Activated CD4-positive, alpha-beta T cell treated with anti-CD3 and anti-CD28 coated beads for 48 hours (primary cell): ENCODE results near the gene MPL.

Experiments
- DNase-seq: peaks from one replicate; pipeline ENCODE4 v3.0.0-alpha.2; 2020

The MPL gene

DNA sequence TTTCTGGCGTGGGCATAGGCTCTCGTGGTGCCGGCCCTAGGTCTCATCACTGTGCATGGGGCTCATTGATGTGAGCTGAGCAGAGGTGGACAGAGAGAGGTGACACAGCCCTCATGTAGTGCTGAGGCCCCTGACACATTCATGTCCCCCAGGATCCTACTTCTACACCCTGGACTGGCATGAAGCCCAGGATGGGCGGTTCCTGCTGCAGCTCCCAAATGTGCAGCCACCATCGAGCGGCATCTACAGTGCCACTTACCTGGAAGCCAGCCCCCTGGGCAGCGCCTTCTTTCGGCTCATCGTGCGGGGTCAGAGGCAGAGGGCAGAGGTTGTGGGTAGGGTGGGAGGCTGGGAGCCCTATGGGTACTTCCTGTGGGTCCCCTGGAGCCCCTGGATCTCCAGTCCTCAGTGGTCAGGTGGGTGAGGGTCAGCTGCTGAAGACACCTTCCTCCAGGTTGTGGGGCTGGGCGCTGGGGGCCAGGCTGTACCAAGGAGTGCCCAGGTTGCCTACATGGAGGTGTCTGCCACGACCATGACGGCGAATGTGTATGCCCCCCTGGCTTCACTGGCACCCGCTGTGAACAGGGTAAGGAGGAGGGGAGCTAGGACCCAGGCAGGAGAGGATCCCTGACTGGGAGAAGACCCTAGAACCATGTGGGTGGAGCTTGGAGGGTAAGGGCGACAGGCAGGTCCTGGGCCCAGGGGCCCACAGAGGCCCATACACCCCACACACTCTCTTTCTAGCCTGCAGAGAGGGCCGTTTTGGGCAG lies 30.7 kb upstream of the MPL start:
- DNase-seq: no peak

DNA sequence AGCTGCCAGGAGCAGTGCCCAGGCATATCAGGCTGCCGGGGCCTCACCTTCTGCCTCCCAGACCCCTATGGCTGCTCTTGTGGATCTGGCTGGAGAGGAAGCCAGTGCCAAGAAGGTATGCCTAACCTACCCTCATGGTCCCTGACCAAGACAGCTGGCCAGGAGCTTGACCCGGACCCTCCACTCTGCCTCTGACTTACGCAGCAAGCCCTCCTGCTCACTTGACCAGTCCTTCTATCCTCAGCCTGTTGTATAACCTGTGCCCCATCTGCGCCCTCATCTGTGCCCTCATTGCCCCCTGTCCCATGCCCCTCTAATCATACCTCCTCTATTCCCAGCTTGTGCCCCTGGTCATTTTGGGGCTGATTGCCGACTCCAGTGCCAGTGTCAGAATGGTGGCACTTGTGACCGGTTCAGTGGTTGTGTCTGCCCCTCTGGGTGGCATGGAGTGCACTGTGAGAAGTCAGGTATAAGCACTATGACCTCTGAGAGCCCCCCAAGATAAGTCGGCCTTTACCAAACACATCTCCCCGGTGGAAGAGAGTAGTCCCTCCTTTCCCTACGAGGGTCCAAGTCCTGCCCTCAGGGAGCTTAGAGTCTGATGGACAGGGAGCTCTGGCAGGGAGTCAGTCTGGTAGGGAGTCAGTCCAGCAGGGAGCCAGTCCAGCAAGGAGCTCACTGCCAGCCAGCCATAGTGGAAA lies 30.0 kb upstream of the MPL start:
- no peak for DNase-seq

GRCh38 chr1:43308635-43309404 lies 28.8 kb upstream of the MPL start:
- DNase-seq: no peak

DNA sequence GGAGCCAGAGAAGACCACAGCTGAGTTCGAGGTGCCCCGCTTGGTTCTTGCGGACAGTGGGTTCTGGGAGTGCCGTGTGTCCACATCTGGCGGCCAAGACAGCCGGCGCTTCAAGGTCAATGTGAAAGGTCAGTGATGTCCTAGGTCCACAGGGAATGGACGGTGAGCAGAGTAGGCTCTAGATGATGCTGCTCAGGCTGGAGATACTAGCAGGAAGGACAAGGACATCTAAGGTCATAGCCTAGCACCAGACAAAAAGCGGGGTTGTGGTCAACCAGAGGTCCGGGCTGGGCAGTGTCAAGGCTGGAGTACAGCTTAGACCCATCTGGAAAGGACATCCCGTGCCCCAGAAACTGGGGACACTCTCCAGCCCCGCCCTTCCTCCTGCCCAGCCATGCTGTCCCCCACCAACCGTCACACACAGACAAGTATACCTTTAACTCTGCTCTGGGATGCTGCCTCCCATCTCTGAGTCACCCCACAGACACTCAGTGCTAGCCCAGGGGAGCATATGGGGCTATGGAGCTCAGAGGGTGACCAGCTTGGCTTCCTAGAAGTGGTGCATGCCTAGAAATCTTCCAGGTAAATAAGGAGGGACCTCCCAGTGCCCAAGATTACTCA lies 28.1 kb upstream of the MPL start:
- no peak for DNase-seq

DNA sequence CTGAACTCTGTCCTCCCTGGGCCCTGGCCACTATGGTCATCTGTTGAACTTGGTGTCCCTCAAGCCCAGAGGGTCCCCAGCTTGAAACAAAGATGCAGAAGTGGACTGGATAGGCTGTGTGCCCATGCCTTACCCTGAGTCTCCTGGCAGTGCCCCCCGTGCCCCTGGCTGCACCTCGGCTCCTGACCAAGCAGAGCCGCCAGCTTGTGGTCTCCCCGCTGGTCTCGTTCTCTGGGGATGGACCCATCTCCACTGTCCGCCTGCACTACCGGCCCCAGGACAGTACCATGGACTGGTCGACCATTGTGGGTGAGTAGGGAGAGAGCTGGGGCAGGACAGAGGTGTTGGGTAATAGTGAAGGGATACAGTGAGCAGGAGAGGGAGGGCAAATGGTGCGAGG lies 26.1 kb upstream of the MPL start:
- DNase-seq: no peak

DNA sequence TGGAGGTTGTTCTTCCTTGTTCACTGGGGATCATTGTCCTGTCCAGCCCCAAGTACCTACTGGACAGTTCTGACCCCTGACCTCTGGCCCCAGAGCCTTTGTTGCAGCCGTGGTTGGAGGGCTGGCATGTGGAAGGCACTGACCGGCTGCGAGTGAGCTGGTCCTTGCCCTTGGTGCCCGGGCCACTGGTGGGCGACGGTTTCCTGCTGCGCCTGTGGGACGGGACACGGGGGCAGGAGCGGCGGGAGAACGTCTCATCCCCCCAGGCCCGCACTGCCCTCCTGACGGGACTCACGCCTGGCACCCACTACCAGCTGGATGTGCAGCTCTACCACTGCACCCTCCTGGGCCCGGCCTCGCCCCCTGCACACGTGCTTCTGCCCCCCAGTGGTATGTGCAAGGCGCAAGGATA lies 25.4 kb upstream of the MPL start:
- DNase-seq: no peak

DNA sequence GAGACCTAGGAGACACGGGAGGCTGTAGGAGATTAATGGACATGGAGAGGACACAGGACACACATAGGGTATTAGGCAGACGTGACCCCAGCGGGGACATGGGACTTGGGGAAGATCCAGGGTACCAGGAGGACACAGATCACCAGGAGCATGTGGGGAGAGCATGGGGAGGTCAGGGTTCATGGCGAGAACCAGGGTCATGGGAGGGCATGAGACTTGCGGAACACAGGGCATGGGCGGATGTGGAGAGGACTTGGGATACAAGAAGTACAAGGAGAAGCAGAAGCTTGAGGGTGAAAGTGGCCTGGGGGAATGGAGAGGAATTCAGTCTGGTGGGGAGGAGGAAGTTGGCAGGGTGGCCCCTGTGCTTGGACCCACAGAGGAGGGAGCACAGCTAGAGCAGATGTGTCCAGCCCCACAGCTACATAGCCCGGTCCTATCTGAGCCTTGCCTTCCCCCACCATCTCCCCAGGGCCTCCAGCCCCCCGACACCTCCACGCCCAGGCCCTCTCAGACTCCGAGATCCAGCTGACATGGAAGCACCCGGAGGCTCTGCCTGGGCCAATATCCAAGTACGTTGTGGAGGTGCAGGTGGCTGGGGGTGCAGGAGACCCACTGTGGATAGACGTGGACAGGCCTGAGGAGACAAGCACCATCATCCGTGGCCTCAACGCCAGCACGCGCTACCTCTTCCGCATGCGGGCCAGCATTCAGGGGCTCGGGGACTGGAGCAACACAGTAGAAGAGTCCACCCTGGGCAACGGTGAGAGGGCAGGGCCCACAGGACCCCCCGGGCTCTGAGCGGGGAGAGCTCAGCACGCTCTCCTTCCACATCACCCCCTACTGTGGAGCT lies 24.7 kb upstream of the MPL start:
- DNase-seq: no peak

- no peak for DNase-seq
Observed at GRCh38 chr1:43313771-43314170, 23.8 kb upstream of the MPL start.

DNA sequence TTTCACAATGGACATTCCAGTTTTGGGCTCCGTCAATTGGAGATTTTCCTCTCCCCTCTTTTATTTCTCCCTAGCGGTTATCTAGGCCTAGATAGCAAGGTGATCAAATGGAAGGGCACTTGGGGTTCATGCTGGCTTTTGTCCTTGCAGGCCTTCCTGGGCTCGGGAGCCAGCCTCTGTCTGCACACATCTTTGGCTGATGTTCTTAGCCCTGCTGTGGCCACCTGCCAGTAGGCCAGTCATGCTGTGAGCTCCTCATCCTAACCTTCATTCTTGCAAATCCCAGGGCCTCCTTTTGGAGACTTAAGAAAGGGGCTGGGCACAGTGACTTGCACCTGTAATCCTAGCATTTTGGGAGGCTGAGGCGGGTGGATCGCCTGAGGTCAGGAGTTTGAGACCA lies 23.4 kb upstream of the MPL start:
- no peak for DNase-seq

DNA sequence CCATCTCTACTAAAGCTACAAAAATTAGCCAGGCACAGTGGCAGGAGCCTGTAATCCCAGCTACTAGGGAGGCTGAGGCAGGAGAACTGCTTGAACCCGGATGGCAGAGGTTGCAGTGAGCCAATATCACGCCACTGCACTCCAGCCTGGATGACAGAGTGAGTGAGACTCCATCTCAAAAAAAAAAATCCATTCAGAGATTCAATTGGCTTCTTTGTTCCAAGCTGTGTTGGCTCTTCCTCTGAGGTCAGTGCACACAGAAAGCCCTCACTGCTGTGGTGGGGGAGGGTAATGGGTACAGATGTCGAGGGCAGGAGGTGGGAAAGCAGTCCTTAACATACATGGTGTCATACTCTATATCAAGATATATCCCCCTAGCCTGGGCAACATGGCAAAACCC lies 22.1 kb upstream of the MPL start:
- DNase-seq: no peak

- DNase-seq: no peak
Observed at GRCh38 chr1:43315963-43316737, 21.5 kb upstream of the MPL start.

- DNase-seq: no peak
Observed at GRCh38 chr1:43316738-43317520, 20.7 kb upstream of the MPL start.

GRCh38 chr1:43317817-43318471 lies 19.7 kb upstream of the MPL start:
- DNase-seq: no peak

DNA sequence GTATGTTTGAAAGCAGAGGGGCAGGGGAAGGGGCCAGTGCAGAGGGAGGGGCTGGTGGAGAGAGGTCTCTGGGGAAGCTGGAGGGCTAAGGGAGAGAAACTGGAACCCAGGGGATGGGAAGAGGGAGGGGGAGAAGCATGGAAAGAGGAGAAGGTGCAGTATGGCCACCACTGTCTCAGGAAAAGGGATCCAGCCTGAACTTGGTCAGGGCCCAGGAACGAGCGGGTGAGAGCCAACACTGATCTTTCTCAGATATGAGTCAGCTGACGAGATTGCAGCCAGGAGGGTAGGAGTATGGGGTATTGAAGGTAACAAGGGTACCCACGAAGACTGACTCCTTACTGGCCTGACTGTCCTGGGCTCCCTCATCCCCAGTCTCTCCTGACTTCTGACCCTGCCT lies 18.8 kb upstream of the MPL start:
- DNase-seq: no peak

- no peak for DNase-seq
Observed at GRCh38 chr1:43319288-43319687, 18.3 kb upstream of the MPL start.

- DNase-seq: no peak
Observed at GRCh38 chr1:43319766-43320165, 17.9 kb upstream of the MPL start.

- DNase-seq: no peak
Observed at GRCh38 chr1:43321331-43321891, 16.2 kb upstream of the MPL start.

GRCh38 chr1:43322506-43322905 lies 15.1 kb upstream of the MPL start:
- no peak for DNase-seq

DNA sequence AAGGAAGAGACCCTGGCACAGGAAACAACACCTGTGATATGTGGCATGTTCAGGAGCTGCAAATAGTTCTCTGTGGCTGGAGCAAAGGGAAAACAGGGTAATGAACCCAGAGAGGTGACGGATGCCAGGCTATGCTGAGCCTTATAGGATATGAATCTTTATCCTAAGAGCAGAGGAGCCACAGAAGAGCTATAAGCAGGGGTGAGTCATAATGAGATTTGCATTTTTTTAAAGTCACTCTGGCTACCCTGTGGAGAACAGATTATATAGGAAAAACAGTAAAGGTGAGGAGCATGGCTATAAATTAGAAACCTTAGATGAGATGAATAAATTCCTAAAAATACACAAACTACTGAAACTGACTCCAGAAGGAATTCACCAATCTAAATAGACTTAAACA lies 12.8 kb upstream of the MPL start:
- no peak for DNase-seq

DNA sequence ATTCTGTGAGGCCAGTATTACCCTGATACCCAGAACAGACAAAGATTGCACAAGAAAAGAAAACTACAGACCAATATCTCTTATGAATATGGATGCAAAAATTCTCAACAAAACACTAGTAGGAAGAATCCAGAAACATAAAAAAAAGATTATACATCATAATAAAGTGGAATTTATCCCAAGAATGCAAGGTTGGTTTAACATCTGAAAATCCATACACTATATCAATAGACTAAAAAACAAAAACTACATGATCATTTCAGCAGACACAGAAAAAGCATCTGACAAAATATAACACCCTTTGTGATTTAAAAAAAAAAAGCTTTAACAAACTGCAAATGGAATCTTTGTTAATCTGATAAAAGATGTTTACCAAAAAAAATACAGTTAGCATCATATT lies 12.2 kb upstream of the MPL start:
- no peak for DNase-seq
